ENCODE results near the gene OVAAL.
A peak's percentile ranks its signal among the peaks of the same experiment; 100 is the strongest.

The OVAAL gene

DNA sequence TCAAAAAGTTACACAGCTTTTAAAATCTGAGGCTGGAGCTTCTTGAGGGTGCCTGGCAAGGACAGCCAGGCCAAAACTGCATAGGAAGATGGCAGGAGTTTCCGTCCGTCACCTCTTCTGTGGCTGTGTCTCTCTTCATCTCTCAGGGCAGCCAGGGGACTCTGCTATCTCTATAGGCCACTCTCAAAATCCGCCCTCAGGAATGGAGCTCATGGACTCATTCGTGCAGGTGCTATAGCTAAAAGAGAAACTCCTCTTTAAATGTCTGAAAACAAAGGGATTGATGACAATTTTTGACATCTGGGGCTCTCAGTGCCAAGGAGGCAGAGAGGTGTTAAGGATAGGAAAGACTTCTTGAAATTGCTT, 27.2 kb downstream of the OVAAL start:
- H3K4me3 Mint-ChIP-seq, result no peak overlapping the region
- no peaks in the 10 kb centered on the region for H3K27me3 Mint-ChIP-seq (ENCODE audit: low read depth)
- peak overlapping the region in 2 of 3 experiments; percentile 33 to 78 for H3K27ac Mint-ChIP-seq
- H3K4me1 Mint-ChIP-seq, result peaks cover 22% of the 10 kb centered on the region
- TF ChIP-seq, protein P1, sequence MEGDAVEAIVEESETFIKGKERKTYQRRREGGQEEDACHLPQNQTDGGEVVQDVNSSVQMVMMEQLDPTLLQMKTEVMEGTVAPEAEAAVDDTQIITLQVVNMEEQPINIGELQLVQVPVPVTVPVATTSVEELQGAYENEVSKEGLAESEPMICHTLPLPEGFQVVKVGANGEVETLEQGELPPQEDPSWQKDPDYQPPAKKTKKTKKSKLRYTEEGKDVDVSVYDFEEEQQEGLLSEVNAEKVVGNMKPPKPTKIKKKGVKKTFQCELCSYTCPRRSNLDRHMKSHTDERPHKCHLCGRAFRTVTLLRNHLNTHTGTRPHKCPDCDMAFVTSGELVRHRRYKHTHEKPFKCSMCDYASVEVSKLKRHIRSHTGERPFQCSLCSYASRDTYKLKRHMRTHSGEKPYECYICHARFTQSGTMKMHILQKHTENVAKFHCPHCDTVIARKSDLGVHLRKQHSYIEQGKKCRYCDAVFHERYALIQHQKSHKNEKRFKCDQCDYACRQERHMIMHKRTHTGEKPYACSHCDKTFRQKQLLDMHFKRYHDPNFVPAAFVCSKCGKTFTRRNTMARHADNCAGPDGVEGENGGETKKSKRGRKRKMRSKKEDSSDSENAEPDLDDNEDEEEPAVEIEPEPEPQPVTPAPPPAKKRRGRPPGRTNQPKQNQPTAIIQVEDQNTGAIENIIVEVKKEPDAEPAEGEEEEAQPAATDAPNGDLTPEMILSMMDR (IDR thresholded peaks at IDR 0.05; ENCODE audit: unreplicated experiment in 3 of 3), result no peak
- no peaks in the 10 kb centered on the region for H3K36me3 Mint-ChIP-seq (ENCODE audit: low read depth)
- no peaks in the 10 kb centered on the region for H3K9me3 Mint-ChIP-seq

DNA sequence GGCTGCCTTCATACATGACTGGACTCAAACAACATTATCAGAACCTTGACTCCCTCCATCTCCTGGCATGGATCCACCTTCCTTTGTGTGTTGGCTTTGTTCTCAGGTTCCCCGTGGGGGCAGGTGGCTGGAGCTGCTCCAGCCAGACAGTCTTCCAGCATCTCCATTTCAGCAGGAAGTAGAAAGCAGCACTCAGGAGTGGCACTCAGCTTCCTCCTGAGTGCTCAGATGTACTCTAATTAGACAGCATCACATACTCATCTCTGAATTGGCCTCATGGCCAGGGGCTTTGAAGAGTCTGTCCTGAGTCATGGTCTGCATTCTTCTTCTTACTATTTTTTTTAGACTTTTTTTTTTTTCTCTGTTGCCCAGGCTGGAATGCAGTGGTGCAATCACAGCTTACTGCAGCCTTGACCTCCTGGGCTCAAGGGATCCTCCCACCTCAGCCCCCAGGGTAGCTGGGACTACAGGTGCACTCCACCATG, 27.9 kb downstream of the OVAAL start:
- Mint-ChIP-seq H3K27ac (peak overlapping the region in 2 of 3 experiments; percentile 33 to 70), H3K27me3 (ENCODE audit: low read depth) (no peaks in the 10 kb centered on the region), H3K9me3 (no peaks in the 10 kb centered on the region), H3K4me1 (peaks cover 22% of the 10 kb centered on the region), H3K36me3 (ENCODE audit: low read depth) (no peaks in the 10 kb centered on the region), H3K4me3 (no peak overlapping the region)
- TF ChIP-seq, protein P1 (IDR thresholded peaks at IDR 0.05; ENCODE audit: unreplicated experiment in 3 of 3), result no peak

DNA sequence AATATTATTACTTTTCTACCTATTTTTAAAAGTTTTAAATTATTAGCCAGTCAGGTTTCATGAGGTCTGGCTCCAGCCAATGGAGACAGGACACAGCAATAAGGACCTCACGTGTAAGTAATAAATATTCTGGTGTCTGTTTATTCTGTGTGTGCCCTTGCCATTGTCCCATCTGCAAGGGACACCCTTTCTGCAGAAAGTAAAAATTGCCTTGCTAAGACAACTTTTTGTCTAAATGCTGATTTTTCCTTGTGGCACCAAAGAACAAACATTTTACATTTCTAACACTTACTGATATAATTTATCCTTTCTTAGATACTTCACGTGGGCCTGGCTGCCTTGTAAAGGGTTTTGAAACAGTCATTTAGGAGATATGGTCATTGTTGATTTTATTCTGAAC, 29.4 kb downstream of the OVAAL start:
- Mint-ChIP-seq H3K27me3 (ENCODE audit: low read depth) (no peaks in the 10 kb centered on the region), H3K36me3 (ENCODE audit: low read depth) (no peaks in the 10 kb centered on the region), H3K4me3 (no peak overlapping the region), H3K27ac (no peak overlapping the region), H3K4me1 (peaks cover 22% of the 10 kb centered on the region), H3K9me3 (no peaks in the 10 kb centered on the region)
- TF ChIP-seq, protein P1 (IDR thresholded peaks at IDR 0.05; ENCODE audit: unreplicated experiment in 3 of 3), result no peak

DNA sequence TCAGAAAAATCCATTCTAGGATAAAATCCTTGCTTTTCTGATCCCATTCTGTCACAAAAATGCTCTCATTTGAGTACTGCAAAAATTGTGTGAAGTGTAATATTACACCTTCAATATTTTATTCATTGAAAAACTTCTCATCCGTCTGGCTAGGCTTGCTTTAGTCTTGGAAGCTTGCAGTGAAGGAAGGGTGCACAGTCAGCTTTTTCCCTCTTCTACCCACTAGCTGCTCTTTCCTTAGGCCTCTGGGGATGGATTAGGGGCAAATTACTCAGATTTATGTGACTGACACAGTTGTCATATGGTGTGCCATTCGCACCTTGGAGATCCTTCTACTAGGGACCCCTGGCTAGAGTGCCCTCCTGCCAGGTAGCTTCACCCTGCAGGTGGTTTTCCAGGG, 32.1 kb downstream of the OVAAL start:
- Mint-ChIP-seq H3K27ac (no peak overlapping the region), H3K4me3 (no peak overlapping the region), H3K36me3 (ENCODE audit: low read depth) (no peaks in the 10 kb centered on the region), H3K4me1 (peaks cover 6% of the 10 kb centered on the region), H3K27me3 (ENCODE audit: low read depth) (no peaks in the 10 kb centered on the region), H3K9me3 (no peaks in the 10 kb centered on the region)
- TF ChIP-seq, protein P1 (IDR thresholded peaks at IDR 0.05; ENCODE audit: unreplicated experiment in 3 of 3), result no peak

DNA sequence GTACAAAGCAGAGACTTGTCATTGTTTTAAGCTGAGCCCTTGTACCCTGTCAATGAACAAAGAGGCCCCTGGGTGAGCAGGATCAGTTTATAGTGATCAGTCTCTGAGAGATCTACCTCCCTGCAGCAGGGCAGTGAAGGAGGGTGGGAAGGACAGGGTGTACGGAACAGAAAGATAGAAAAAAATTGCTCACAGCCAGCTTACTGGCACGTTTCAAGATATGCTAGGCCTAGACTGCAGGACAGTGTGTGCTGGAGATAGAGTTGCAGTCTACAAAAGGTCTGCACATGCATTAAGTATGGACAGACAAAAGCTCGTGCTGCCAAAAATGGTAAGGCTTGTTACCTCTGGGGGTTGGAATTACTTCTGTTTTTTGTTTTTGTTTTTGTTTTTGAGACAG, 34.6 kb downstream of the OVAAL start:
- no peaks in the 10 kb centered on the region for H3K36me3 Mint-ChIP-seq (ENCODE audit: low read depth)
- H3K27me3 Mint-ChIP-seq (ENCODE audit: low read depth), result no peaks in the 10 kb centered on the region
- no peaks in the 10 kb centered on the region for H3K9me3 Mint-ChIP-seq
- TF ChIP-seq, protein P1 (IDR thresholded peaks at IDR 0.05; ENCODE audit: unreplicated experiment in 3 of 3), result no peak
- H3K4me1 Mint-ChIP-seq, result peaks cover 6% of the 10 kb centered on the region
- H3K27ac Mint-ChIP-seq, result no peak overlapping the region
- no peak overlapping the region for H3K4me3 Mint-ChIP-seq

DNA sequence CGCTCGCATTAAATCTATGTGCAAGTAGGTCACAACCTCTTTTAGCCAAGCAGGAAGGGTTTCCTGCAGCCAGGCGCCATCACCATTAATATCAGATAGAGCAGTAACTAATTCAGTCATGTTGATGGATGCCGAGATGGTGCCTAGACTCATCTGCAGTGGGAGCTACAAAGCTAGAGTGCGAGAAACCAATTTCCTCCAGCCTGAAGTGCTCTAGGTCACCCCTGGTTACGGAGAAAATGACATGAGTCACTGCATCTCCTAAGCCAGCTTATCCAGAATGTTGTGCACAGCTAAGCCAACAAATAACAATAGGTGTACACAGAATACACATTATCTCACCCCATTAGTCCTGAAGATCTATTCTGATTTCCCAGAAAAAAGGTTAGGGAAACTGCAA, 36.0 kb downstream of the OVAAL start:
- Mint-ChIP-seq H3K36me3 (ENCODE audit: low read depth) (no peaks in the 10 kb centered on the region), H3K9me3 (no peaks in the 10 kb centered on the region), H3K27ac (no peak overlapping the region), H3K4me3 (no peak overlapping the region), H3K4me1 (peaks cover 15% of the 10 kb centered on the region), H3K27me3 (ENCODE audit: low read depth) (no peaks in the 10 kb centered on the region)
- TF ChIP-seq, protein P1 (IDR thresholded peaks at IDR 0.05; ENCODE audit: unreplicated experiment in 3 of 3), result no peak
